Loucy (cell line): Measurements from ENCODE around the gene COX6A1.

Experiments
- H2AFZ ChIP-seq: fragments of 200-600 bp; sonication (generic); 2 replicates; pipeline ENCODE4 v1.6.0; 2016; ENCODE audit warnings: antibody characterized with exemption, mild to moderate bottlenecking, low read length, moderate library complexity
- H3F3A ChIP-seq: fragments of 200-600 bp; 2 replicates; pipeline ENCODE4 v1.6.0; 2016; ENCODE audit warnings: antibody characterized with exemption, low read depth, mild to moderate bottlenecking
- H3K27me3 ChIP-seq: fragments of 200-600 bp; sonication (generic); 2 replicates; pipeline ENCODE4 v1.6.1; 2014; ENCODE audit warnings: low read length, mild to moderate bottlenecking; ENCODE audit not compliant: insufficient read depth, poor library complexity, severe bottlenecking
- H3K36me3 ChIP-seq: fragments of 200-600 bp; sonication (generic); 2 replicates; pipeline ENCODE4 v1.6.1; 2016; ENCODE audit warnings: low read length; ENCODE audit not compliant: insufficient read depth
- H3K4me1 ChIP-seq: fragments of 200-600 bp; sonication (generic); 2 replicates; pipeline ENCODE4 v1.5.1; 2014; ENCODE audit warnings: low read length, mild to moderate bottlenecking; ENCODE audit not compliant: insufficient read depth, poor library complexity, severe bottlenecking
- H3K4me2 ChIP-seq: fragments of 200-600 bp; sonication (generic); 2 replicates; pipeline ENCODE4 v1.6.0; 2014; ENCODE audit warnings: antibody characterized with exemption, low read length, low read depth, mild to moderate bottlenecking; ENCODE audit not compliant: poor library complexity, severe bottlenecking
- H3K4me3 ChIP-seq: fragments of 200-600 bp; sonication (generic); 2 replicates; pipeline ENCODE4 v1.5.1; 2014; ENCODE audit warnings: low read length, mild to moderate bottlenecking, mixed read lengths; ENCODE audit not compliant: poor library complexity, severe bottlenecking
- H3K79me2 ChIP-seq: fragments of 200-600 bp; sonication (generic); 2 replicates; pipeline ENCODE4 v1.6.1; 2014; ENCODE audit warnings: low read length; ENCODE audit not compliant: insufficient read depth
- H3K9ac ChIP-seq: fragments of 200-600 bp; sonication (generic); 2 replicates; pipeline ENCODE4 v1.6.0; 2014; ENCODE audit warnings: mild to moderate bottlenecking, low read depth, low read length, moderate library complexity; ENCODE audit not compliant: poor library complexity, severe bottlenecking
- H3K9me2 ChIP-seq: fragments of 200-600 bp; sonication (generic); replicated peaks from 2 replicates; pipeline ENCODE4 v1.6.1; 2016; ENCODE audit warnings: low read depth, low read length, mixed read lengths
- H3K9me3 ChIP-seq: fragments of 200-600 bp; sonication (generic); 2 replicates; pipeline ENCODE4 v1.6.1; 2014; ENCODE audit warnings: mild to moderate bottlenecking, antibody characterized with exemption, low read length, low read depth; ENCODE audit not compliant: insufficient read depth
- H4K20me1 ChIP-seq: fragments of 200-600 bp; sonication (generic); 2 replicates; pipeline ENCODE4 v1.6.0; 2014; ENCODE audit warnings: antibody characterized with exemption, low read length, mild to moderate bottlenecking; ENCODE audit not compliant: insufficient read depth, poor library complexity, severe bottlenecking
- CTCF ChIP-seq: fragments of 200-600 bp; sonication (generic); conservative IDR thresholded peaks from 2 replicates; pipeline ENCODE4 v1.5.1; 2014; ENCODE audit warnings: mild to moderate bottlenecking, antibody characterized with exemption, low read length
- EZH2phosphoT487 ChIP-seq: fragments of 200-600 bp; IDR thresholded peaks from 2 replicates; pipeline ENCODE4 v1.6.1; 2018; ENCODE audit warnings: antibody characterized with exemption, mild to moderate bottlenecking, moderate library complexity, borderline replicate concordance

COX6A1 gene

GRCh38 chr12:120394483-120395367 lies 43.2 kb upstream of the COX6A1 start:
- H3K9me2 ChIP-seq, result no peaks in the 10 kb centered on the region
- no peaks in the 10 kb centered on the region for H3K9me3 ChIP-seq
- no peaks in the 10 kb centered on the region for H3K4me1 ChIP-seq
- H2AFZ ChIP-seq, result no peak overlapping the region
- TF ChIP-seq EZH2phosphoT487, result no peak
- TF ChIP-seq CTCF, result no peak
- no peak overlapping the region for H3K4me2 ChIP-seq
- no peak overlapping the region for H3K9ac ChIP-seq
- no peaks in the 10 kb centered on the region for H3K79me2 ChIP-seq
- H3F3A ChIP-seq, result no peaks in the 10 kb centered on the region
- no peak overlapping the region for H3K4me3 ChIP-seq
- H3K36me3 ChIP-seq, result no peaks in the 10 kb centered on the region
- no peaks in the 10 kb centered on the region for H3K27me3 ChIP-seq
- no peaks in the 10 kb centered on the region for H4K20me1 ChIP-seq

DNA sequence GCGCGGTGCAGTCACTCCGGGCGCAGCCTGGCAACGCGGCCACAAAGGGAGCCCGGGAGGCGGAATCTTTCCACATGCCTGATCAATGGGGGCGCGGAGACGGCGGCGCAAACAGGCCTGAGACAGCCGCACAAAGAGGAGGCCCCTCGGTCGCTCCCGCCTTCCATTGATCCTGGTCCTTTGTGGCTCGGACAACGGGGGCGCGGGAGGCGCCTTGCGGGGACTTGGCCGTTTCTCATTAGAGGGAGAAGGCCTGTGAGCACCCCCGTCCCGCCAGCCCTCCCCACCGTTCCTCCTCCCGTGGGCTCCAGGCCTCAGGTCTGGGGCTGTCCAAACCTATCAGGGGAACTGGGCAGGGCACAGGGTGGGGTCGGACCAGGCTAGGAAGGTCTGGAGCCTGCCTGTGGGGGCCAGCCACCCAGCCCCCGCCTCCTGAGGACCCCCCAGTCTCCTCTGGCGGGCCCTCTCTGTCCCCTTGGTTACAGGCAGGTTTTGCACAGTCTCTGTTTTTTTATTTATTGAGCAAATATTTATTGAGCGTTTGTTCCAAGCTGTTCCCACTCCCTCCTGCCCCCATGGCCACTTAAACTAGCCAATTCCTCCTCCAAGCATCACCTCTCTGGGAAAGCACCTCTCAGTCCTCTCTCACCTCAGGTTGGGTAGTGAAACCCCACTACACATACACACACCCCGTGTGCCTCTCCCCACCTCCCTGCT lies 39.9 kb upstream of the COX6A1 start:
- H3K4me3 ChIP-seq, result no peak overlapping the region
- H3K9me2 ChIP-seq, result no peaks in the 10 kb centered on the region
- H3F3A ChIP-seq, result no peaks in the 10 kb centered on the region
- no peaks in the 10 kb centered on the region for H3K36me3 ChIP-seq
- no peaks in the 10 kb centered on the region for H3K9me3 ChIP-seq
- no peaks in the 10 kb centered on the region for H4K20me1 ChIP-seq
- H3K9ac ChIP-seq, result no peak overlapping the region
- no peaks in the 10 kb centered on the region for H3K79me2 ChIP-seq
- H2AFZ ChIP-seq, result no peak overlapping the region
- TF ChIP-seq CTCF (no peak), EZH2phosphoT487 (no peak)
- H3K4me2 ChIP-seq, result no peak overlapping the region
- no peaks in the 10 kb centered on the region for H3K4me1 ChIP-seq
- no peaks in the 10 kb centered on the region for H3K27me3 ChIP-seq

GRCh38 chr12:120399531-120399930 lies 38.4 kb upstream of the COX6A1 start:
- Histone ChIP-seq H3K9me3 (no peaks in the 10 kb centered on the region), H3F3A (no peaks in the 10 kb centered on the region), H3K4me2 (no peak overlapping the region), H4K20me1 (no peaks in the 10 kb centered on the region), H3K4me3 (no peak overlapping the region), H2AFZ (no peak overlapping the region), H3K27me3 (no peaks in the 10 kb centered on the region), H3K9me2 (no peaks in the 10 kb centered on the region), H3K4me1 (no peaks in the 10 kb centered on the region), H3K9ac (no peak overlapping the region), H3K36me3 (no peaks in the 10 kb centered on the region), H3K79me2 (no peaks in the 10 kb centered on the region)
- TF ChIP-seq CTCF, result no peak
- TF ChIP-seq EZH2phosphoT487, result no peak
